GM20431 (cell line): ENCODE results near the gene TUBGCP5.
"Not testable (repeated sequence)": the region's sequence is repeated elsewhere in the genome, so short reads cannot be mapped to it uniquely, and the experiment has no call there.

Experiments used
- in situ Hi-C: fragments of 300-500 bp; cut with MseI, MboI; formaldehyde crosslinking; loops from one replicate; pipeline ENCODE4 v1.15.0; 2020; ENCODE audit warnings: low sequenced_read_pairs; ENCODE audit not compliant: unreplicated experiment

Gene TUBGCP5

GRCh38 chr15:23039143-23039916, at the start of gene TUBGCP5:
TSS of gene TUBGCP5 (minus strand) at chr15:23039569. CDS start at chr15:23039543, 26 bp downstream.
- in situ Hi-C loops, result no loop called here

DNA sequence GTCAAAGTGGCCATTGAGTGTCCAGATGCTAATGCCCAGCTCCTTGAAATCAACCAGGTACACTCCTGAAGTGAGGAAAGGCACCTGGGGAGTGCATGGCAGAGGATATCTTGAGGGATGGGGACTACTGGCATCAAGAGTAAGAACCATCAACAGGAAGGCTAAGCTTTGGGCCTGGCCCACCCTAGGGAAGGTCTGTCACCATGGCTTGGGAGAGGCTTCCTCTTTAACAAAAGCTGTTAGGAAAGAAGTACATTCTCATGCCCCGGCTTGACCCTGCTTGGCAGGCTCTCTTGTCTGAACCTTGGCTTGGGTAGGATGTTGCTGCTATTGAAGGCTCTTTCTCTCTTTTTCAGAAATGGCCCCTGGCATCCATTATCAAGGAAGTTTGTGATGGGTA, 43.7 kb upstream of the TUBGCP5 start:
- in situ Hi-C loops, result no loop called here

GRCh38 chr15:23081996-23082737, 42.8 kb upstream of the TUBGCP5 start:
- in situ Hi-C loops, result not testable (repeated sequence)

GRCh38 chr15:23081271-23081670, 41.9 kb upstream of the TUBGCP5 start:
- in situ Hi-C loops, result no loop called here

GRCh38 chr15:23079766-23080165, 40.4 kb upstream of the TUBGCP5 start:
- in situ Hi-C loops, result no loop called here

DNA sequence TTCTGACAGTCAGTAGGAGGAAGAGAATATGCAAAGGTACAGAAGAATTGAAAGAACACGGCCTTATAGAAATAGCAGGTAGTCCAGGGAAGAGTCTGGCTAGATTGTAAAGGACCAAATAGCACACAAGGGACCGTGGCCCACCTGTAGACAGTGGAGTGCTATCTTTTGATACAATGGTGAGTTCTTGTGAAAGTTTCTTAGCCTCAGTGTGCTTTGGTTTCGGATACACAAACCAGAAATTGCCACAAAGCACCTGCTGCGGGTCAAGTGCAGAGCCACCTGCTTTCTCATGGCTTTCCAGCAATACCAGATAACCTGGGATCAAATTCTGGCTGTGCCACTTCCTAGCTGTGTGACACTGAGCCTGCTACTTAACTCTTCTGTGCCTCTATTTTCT, 36.6 kb upstream of the TUBGCP5 start:
- in situ Hi-C loops, result no loop called here

DNA sequence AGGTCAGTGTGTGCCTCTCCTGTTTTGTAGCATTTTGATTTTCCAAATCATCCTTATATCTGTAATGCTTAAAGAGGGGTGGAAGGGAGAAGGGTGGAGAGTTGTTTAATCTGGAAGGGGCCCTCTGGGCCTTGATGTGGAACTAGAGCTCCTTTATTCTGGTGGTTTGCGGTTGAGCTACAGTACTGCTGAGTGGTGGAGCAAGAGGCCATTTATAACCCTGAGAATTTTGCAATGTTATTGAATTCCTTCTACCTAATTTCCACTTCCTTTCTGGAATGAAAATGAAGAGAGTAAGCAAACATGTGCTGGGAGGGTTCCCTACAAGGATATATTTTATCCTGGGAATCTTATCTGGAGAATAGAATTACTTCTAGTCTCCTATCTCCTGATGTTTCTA, 35.3 kb upstream of the TUBGCP5 start:
- in situ Hi-C loops, result no loop called here

GRCh38 chr15:23073890-23074646, 34.7 kb upstream of the TUBGCP5 start:
- in situ Hi-C loops, result no loop called here

DNA sequence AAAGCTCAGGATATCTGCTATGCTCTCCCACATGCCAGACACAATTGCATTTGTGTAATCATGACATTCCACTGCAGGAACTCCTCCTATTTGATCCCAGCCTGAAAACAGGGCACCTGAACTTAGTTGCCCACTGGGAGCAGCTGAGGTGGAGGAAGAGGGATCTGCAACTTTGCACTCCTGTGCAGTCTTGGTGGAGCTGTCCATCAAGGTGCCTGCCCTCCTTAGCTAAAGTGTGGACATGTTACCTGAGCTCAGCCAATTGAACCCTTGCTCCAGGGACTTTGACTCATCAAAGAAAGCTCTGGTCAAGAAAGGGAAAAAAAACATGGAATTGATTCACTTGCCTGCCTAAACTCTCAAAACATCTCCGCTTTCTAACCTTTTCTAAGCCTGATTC, 33.3 kb upstream of the TUBGCP5 start:
- in situ Hi-C loops, result no loop called here

DNA sequence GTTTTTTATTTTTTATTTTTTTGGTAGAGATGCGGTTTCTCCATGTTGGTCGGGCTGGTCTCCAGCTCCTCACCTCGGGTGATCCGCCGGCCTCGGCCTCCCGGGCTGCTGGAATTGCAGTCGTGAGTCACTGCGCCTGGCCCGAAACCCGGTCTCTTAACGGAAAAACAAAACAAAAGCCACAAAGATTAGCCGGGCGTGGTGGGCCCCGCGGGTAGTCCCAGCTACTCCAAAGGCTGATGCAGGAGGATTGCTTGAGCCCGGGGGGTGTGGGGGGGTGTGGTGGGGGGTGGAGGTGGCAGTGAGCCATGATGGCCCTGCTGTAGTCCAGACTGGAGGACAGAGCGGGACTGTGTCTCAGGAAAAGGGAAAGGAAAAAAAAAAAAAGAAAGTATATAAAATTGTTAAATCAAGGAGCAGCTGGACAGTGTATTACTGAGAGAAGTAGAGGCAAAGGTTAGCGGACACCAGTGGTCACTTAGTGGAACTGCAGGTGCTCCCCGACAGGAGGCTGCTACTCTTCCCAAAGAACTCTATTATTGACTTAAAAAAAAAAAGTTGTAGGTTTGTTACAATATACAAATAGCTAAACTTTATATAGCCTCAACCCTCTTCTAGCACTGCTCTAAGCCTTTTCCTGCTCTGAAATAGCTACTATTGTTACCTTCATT, 30.3 kb upstream of the TUBGCP5 start:
- in situ Hi-C loops, result no loop called here

DNA sequence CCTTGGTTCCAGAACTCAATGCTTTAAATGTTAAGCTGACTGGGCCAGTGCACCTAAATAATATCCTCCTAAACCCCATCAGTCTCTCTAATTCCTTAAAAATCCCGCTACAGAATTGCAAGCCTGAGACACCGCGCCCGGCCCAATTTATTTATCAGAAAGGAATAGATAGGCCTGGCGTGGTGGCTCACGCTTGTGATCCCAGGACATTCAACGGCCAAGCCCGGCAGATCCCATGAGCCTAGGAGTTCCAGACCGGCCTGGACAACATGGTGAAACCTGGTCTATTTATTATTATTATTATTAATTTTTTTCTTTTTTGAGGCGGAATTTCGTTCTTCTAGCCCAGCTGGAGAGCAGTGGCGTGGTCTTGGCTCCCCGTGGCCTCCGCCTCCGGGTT, 28.0 kb upstream of the TUBGCP5 start:
- in situ Hi-C loops, result no loop called here

- in situ Hi-C loops, result no loop called here
Measured at GRCh38 chr15:23065836-23066235, 26.5 kb upstream of the TUBGCP5 start.

- in situ Hi-C loops, result no loop called here
Measured at GRCh38 chr15:23064156-23064555, 24.8 kb upstream of the TUBGCP5 start.

- in situ Hi-C loops, result no loop called here
Measured at GRCh38 chr15:23057707-23058106, 18.3 kb upstream of the TUBGCP5 start.

- in situ Hi-C loops, result no loop called here
Measured at GRCh38 chr15:23055316-23055715, 15.9 kb upstream of the TUBGCP5 start.

DNA sequence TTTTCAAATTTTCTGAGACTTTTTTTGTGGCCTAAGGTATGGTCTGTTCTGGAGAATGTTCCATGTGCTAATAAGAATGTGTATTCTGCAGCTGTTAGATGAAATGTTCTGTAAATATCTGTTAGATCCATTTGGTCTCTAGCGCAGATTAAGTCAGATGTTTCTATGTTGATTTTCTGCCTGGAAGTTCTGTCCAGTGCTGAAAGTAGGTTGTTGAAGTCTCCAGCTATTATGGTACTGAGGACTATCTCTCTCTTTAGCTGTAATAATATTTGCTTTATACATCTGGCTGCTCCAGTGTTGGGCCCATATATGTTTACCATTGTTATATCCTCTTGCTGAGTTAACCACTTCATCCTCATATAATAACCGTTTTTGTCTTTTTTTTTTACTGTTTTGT, 13.2 kb upstream of the TUBGCP5 start:
- in situ Hi-C loops, result no loop called here

DNA sequence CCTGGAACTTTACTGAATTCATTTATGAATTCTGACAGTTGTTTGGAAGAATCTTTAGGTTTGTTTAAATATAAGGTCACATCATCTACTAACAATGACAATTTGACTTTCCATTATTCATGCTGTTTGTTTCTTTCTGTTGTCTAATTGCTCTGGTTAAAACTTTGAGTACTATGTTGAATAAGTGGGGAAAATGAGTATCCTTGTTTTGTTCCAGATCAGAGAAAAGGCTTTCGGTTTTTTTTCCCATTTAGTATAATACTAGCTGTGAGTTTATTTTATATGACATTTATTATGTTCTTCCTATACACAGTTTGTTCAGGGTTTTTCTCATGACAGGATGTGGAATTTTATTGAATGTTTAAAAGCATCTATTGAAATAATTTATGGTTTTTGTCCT, 11.3 kb upstream of the TUBGCP5 start:
- in situ Hi-C loops, result no loop called here

DNA sequence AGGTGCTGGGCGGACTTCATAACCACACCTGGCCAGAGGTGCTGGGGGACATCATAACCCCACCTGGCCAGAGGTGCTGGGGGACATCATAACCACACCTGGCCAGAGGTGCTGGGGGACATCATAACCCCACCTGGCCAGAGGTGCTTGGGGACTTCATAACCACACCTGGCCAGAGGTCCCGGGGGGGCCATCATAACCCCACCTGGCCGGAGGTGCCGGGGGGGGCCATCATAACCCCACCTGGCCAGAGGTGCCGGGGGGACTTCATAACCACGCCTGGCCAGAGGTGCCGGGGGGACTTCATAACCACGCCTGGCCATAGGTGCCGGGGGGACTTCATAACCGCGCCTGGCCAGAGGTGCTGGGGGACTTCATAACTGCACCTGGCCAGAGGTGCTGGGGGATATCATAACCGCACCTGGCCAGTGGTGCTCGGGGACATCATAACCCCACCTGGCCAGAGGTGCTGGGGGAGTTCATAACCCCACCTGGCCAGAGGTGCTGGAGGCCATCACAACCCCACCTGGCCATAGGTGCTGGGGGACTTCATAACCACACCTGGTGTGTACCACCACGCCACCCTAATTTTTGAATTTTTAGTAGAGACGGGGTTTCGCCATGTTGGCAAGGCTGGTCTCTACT, 10.7 kb upstream of the TUBGCP5 start:
- in situ Hi-C loops, result no loop called here

GRCh38 chr15:23048572-23049282, 9.4 kb upstream of the TUBGCP5 start:
- in situ Hi-C loops, result not testable (repeated sequence)
